HG03066 (cell line): Measurements from ENCODE around the gene LAMC2.
"Not testable (repeated sequence)": the region's sequence is repeated elsewhere in the genome, so short reads cannot be mapped to it uniquely, and the experiment has no call there.

Experiments used
- ATAC-seq: cut with Tn5 transposase; IDR thresholded peaks from one replicate; pipeline ENCODE4 v1.9.1; 2021; ENCODE audit warnings: low read depth; ENCODE audit not compliant: unreplicated experiment

The LAMC2 gene

DNA sequence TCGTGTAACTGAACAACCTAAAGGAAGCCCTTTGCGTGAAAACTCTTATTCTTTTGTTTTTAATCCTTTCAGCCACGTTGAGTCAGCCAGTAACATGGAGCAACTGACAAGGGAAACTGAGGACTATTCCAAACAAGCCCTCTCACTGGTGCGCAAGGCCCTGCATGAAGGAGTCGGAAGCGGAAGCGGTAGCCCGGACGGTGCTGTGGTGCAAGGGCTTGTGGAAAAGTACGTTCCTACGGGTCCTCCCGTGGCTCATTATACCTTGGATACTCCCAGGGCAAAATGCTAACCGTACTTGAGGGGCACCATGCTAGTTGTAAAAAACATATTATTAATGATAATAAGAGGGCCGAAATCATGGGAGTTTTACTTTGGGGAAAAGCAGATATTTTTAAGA, 49.4 kb downstream of the LAMC2 start:
- no peak for ATAC-seq

DNA sequence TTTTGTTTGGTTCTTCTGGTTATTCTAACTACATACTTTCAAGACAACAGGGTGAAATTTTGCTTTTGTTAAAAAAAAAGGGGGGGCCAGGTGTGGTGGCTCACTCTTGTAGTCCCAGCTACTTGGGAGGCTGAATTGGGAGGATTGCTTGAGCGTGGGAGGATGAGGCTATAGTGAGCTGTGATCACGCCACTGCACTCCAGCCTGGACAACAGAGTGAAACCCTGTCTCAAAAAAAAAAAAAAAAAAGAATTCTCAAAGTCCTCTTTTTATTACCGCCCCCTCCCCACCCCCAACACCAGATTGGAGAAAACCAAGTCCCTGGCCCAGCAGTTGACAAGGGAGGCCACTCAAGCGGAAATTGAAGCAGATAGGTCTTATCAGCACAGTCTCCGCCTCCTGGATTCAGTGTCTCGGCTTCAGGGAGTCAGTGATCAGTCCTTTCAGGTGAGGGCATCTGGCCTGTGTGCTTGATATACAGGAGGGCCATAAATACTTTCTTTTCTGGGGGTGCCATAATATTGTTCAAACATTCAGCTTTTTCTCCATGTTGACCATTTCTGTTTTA, 50.2 kb downstream of the LAMC2 start:
- ATAC-seq, result no peak

DNA sequence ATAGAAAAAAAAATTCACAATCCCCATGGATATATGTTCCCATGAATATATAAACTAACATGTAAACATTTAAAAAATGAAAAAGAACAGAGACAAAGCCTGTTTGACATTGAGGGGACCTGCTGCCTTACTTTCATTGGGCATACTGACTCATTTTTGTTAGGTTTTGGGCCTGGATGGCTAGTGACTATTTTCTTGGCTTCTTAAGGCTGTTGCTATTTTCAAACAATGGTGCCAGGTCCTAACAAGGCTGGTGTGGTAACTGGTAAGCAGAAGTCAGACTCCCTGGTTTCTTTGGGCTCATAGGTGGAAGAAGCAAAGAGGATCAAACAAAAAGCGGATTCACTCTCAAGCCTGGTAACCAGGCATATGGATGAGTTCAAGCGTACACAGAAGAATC, 51.0 kb downstream of the LAMC2 start:
- no peak for ATAC-seq

DNA sequence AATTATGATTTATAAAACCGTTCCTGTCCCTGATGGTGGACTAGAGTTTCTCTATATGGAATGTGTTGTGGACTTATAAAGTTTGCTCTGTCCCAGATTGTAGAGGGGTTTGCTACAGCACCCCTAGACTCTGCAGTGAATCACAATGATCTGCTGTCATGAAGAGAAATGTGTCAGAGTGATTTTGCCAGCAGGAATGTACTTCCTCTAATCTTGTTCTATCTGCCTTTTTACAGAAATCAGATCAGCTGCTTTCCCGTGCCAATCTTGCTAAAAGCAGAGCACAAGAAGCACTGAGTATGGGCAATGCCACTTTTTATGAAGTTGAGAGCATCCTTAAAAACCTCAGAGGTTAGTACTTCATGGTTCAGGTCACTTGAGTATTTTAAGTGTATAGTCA, 52.0 kb downstream of the LAMC2 start:
- ATAC-seq, result no peak

DNA sequence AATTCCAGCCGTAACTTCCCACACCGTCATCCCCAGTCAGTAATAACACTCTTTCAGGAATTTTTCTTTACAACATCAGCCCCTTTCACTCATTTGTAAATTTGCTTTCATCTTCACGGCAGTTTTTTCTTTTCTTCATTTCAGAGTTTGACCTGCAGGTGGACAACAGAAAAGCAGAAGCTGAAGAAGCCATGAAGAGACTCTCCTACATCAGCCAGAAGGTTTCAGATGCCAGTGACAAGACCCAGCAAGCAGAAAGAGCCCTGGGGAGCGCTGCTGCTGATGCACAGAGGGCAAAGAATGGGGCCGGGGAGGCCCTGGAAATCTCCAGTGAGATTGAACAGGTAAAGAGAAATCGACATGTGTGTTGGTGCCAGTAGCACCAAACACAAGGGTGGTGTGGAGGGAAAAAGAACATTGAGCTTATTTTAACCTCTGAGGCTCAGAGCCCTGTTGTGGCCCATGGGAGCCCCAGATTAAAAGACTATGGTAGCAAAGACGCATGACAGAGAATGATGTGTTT, 53.2 kb downstream of the LAMC2 start:
- no peak for ATAC-seq

DNA sequence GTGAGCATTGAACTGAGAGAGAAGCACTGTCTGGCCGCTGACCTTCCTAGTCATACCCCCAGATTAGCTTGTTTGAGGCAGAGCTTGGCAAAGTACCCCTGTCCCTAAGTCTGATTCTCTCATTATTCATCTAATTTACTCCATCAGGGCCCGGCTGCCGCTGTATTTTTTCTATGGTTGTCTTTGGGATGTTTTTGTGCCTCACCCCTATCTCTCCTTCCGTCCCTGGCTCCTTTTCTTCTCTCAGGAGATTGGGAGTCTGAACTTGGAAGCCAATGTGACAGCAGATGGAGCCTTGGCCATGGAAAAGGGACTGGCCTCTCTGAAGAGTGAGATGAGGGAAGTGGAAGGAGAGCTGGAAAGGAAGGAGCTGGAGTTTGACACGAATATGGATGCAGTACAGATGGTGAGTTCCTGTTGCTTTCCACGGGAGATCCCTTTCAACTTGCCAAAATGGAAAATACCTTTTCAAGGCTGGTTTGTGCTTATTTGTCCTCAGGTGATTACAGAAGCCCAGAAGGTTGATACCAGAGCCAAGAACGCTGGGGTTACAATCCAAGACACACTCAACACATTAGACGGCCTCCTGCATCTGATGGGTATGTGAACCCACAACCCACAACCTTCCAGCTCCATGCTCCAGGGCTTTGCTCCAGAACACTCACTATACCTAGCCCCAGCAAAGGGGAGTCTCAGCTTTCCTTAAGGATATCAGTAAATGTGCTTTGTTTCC, 53.9 kb downstream of the LAMC2 start:
- ATAC-seq, result no peak

DNA sequence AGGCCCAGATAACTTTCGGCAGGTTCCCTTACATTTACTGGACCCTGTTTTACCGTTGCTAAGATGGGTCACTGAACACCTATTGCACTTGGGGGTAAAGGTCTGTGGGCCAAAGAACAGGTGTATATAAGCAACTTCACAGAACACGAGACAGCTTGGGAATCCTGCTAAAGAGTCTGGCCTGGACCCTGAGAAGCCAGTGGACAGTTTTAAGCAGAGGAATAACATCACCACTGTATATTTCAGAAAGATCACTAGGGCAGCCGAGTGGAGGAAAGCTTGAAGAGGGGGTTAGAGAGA, 54.4 kb downstream of the LAMC2 start:
- no peak for ATAC-seq

DNA sequence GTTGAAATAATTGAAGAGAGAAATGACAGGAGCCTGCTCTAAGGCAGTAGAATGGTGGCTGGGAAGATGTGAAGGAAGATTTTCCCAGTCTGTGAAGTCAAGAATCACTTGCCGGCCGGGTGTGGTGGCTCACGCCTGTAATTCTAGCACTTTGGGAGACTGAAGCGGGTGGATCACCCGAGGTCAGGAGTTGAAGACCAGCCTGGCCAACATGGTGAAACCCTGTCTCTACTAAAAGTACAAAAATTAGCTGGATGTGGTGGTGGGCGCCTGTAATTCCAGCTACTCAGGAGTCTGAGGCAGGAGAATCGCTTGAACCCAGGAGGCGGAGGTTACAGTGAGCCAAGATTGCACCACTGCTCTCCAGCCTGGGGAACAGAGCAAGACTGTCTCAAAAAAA, 54.8 kb downstream of the LAMC2 start:
- ATAC-seq, result not testable (repeated sequence)

DNA sequence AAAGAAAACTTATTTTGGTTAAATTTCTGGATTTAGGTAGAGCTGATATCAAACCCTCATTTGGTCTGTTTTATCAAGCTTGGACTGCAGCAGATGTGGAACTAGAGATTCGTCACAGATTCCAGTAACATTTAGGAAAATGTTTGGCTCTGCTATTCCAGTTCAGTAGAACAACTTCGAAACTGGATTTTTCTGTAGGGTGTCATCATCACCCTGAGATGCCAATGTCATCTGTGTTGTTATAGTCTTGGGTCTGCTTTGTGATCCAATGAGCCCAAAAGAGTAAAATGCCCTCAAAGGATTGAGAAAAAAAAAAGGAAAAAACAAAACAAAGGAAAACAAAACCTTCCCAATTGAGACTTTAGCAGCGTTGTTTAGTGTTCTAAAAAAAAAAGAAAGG, 55.4 kb downstream of the LAMC2 start:
- ATAC-seq, result no peak

DNA sequence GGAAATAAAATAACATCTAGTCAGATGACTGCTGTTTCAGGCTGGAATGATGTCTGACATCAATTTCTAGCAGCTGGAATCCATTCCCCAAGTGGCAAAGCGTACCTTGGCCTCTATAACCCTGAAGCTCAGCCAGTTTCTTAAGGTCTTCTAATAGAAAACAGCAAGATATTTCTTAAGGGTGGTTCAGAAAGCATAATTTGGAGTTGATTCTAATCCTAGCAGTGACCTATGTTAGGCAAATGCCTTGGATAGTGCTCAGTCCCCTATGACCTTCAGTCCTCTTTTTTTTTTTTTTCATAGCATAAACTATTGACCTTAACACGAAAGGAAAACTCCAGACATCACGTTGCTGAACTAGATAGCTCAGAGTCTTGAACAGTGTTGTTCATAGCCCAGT, 56.5 kb downstream of the LAMC2 start:
- no peak for ATAC-seq

DNA sequence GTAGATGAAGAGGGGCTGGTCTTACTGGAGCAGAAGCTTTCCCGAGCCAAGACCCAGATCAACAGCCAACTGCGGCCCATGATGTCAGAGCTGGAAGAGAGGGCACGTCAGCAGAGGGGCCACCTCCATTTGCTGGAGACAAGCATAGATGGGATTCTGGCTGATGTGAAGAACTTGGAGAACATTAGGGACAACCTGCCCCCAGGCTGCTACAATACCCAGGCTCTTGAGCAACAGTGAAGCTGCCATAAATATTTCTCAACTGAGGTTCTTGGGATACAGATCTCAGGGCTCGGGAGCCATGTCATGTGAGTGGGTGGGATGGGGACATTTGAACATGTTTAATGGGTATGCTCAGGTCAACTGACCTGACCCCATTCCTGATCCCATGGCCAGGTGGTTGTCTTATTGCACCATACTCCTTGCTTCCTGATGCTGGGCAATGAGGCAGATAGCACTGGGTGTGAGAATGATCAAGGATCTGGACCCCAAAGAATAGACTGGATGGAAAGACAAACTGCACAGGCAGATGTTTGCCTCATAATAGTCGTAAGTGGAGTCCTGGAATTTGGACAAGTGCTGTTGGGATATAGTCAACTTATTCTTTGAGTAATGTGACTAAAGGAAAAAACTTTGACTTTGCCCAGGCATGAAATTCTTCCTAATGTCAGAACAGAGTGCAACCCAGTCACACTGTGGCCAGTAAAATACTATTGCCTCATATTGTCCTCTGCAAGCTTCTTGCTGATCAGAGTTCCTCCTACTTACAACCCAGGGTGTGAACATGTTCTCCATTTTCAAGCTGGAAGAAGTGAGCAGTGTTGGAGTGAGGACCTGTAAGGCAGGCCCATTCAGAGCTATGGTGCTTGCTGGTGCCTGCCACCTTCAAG, 57.3 kb downstream of the LAMC2 start:
- no peak for ATAC-seq

DNA sequence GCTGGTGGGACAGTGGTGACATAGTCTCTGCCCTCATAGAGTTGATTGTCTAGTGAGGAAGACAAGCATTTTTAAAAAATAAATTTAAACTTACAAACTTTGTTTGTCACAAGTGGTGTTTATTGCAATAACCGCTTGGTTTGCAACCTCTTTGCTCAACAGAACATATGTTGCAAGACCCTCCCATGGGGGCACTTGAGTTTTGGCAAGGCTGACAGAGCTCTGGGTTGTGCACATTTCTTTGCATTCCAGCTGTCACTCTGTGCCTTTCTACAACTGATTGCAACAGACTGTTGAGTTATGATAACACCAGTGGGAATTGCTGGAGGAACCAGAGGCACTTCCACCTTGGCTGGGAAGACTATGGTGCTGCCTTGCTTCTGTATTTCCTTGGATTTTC, 58.4 kb downstream of the LAMC2 start:
- ATAC-seq, result no peak

DNA sequence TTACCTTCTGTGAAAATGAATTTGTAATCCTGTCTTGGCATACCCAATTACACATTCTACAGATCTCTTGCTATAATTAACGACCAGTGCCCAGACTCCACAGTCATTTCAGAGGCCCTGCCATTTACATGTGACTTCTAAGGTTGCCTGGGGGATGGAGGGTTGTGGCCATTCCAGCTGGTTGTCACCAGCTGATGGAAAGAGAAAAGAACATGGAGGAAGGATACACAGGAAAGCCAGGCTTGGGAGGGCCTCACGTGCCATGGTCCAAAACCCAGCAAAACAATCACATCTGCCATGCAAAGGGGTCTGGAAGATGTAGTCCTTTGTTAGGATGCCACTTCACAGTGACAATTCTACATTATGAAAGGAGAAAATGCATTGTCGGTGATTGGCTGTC, 59.3 kb downstream of the LAMC2 start:
- no peak for ATAC-seq

DNA sequence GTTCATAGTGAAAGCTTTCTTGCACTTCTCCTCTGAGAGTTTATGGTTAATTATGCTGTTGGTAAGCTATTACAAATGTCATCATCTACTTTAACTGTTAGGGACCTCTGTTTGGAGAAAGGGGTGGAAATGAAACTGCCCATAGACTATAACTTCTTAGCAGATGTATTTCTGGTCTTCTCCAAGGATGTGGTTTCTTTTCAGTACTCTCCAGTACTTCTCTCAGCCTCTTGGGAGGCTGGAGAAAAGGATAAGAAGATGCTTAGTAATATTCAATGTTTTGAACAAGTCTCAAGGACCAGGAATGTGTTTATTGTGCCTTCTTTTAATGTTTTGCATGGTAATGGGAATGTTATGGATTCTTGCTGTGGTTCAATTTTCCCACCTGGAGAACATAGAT, 60.4 kb downstream of the LAMC2 start:
- ATAC-seq, result no peak

DNA sequence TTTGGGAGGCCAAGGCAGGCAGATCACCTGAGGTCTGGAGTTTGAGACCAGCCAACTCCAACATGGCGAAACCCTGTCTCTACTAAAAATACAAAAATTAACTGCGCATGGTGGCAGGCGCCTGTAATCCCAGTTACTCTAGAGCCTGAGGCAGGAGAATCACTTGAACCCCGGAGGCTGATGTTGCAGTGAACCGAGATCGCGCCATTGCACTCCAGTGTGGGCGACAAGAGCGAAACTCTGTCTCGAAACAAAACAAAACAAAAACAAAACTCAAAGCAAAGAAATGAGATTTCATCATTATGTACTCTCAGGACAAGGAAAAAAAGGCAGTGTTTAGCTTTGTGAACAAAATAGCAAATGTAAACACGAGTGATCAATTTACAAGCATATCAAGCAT, 61.0 kb downstream of the LAMC2 start:
- ATAC-seq, result no peak

DNA sequence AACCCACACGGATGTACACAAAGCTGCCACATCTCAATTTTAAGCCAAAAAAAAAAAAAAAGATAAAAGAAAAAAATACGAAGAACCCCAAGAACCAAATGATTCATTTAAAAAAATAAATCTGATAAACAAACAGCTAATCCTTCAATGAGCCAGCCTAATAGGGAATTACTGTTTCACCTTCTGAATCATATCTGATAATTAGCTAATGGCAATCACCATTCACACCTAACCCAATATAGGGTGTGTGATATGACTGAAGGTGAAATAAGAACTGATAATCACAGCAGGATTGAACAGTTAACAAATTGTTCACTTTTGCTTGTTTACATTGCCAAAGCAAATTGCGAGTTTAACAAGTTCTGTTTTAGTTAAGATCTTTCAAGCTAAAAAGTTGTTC, 61.4 kb downstream of the LAMC2 start:
- ATAC-seq, result no peak

DNA sequence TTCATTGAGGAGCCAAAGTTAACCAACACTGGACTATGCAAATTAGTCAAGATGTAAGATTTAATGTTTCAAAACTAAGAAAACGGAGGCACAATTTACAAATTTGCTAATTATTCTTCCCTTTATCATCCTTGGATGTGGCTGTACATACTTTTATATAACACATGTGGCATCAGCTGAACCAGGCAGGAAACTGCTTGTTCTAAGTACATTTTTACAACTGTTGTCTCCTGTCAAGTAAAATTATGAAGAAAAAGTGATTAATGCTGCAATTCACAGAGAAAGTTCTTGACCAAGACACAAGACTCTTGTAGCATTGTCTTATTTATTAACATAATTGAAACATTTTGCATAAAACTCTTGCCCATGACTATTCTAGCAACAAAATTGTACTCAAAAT, 61.9 kb downstream of the LAMC2 start:
- no peak for ATAC-seq

DNA sequence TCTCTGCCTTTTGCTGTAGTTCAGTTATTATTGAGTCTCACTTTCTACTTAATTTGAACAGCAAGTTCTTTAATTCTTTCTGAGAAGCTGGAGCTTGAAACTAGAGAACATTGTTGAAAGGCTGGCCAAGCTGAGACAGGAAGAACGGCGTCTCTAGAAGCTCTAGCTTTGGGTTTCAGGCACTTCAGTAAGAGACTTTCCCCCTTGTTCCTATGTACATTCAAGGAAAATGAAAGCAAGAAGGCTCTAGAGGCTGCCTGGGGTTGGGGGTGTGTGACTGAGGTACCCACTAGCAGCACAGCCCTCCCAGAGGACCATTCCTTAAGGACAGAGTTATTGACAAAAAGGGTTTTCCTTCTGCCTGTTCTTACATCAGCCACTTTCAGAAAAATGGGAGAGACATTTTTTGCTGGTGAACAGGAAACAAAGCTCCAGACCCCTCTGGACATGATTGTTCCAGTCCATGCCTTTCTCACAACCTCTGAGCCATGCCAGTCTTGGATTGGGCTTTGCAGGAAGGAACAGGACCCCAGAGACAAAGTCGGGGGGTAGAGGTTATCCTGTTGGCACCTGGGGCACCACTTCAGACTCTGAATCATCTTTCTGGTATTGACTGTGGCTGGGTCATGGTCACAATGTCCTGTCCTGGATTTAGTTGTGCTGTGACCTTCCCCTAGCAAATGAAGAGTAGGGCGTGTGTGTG, 63.1 kb downstream of the LAMC2 start:
- ATAC-seq, result no peak

DNA sequence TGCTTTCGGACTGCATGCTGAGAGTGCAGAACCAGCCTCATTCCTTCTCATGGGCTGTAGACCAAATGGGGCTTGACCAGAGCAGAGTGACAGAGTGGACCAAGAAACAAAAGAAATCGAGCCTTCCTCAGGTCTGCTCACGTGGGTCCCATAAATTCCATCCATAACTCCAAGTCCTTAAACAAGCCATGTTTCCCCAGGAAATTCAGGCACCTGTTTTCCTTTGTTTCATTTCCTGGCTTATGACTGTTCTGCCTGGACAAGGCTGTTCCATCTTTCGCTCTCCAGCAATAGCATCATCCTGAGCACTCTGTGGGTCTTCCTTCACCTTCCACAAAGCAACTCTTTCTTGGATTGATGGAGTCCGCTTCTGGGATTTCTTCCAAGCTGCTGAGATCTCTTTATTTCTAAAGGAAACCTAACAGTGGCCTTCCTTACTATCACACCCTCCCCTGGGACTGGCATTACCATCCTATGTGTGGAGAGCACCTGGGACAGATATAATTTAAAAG, 63.9 kb downstream of the LAMC2 start:
- no peak for ATAC-seq

DNA sequence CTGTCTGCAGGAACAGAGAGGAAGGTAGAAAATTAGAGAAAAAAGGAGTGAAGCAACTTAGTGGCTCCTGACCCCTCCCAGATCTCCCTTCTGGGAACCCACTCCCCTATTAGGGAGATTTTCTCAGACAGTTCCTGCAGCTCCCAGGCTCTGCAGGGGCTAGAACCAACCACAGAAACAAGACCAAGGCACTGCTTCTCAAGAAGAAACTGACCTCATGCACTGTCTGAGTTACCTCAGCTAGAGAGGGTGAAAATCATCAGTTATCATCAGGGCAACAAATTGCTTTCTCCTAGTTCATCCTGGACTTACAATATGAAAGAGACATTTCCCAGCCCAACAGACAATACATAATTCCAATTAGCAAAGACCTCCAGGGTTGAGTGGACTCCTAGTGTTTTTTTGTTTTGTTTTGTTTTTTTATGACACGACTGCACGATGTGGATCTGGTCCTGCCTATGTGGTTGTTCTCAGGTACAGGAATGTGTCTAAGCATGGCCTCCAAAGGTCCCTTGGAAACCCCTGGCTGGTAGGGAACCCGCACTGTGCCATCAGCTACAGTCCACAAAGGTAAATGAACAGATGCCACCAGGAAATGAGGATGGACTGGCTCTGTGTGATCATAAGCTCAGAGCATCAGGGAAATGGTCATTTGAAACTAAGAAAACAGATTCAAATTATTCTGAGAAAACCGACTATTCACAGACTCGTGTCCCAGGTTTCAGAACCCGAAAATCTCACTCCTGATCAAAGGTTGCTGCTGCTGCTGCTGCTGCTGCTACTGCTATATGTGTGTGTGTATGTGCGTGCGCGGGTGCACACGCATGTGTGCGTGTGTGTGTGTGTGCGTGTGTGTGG, 65.3 kb downstream of the LAMC2 start:
- no peak for ATAC-seq
